Activated CD4-positive, alpha-beta memory T cell treated with anti-CD3 and anti-CD28 coated beads, Interleukin-2, amount 10 ng/mL, durations not matched to agents 7 days and 5 days (primary cell): ENCODE measurements around the gene SMIM41. TPM values are rescaled to one million over a fixed set of nuclear protein-coding genes. Genes with fewer than 3 reads are reported as not detected.
A peak's percentile ranks its signal among the peaks of the same experiment; 100 is the strongest.

Experiments
- CTCF ChIA-PET: fragments of 350-600 bp; sonication (Branson Sonifier 250); formaldehyde crosslinking; loops from one replicate; lab custom pipeline; 2021; ENCODE audit warnings: antibody characterized with exemption, inconsistent platforms; lab: Charles Lee
- POLR2A ChIA-PET: fragments of 350-600 bp; sonication (Branson Sonifier 250); formaldehyde crosslinking; loops from one replicate; lab custom pipeline; 2021; ENCODE audit warnings: antibody characterized with exemption; lab: Charles Lee
- DNase-seq: peaks from one replicate; pipeline ENCODE4 v3.0.0-alpha.2; 2020
- H3K27ac Mint-ChIP-seq: one replicate; pipeline ENCODE4 v1.8.0; 2021; ENCODE audit warnings: mild to moderate bottlenecking, mixed read lengths
- H3K27me3 Mint-ChIP-seq: one replicate; pipeline ENCODE4 v1.8.0; 2021; ENCODE audit warnings: mixed read lengths
- H3K36me3 Mint-ChIP-seq: one replicate; pipeline ENCODE4 v1.8.0; 2021; ENCODE audit warnings: low read depth, mixed read lengths
- H3K4me1 Mint-ChIP-seq: one replicate; pipeline ENCODE4 v1.8.0; 2021; ENCODE audit warnings: mixed read lengths
- H3K4me3 Mint-ChIP-seq: one replicate; pipeline ENCODE4 v1.8.0; 2021; ENCODE audit warnings: mild to moderate bottlenecking, mixed read lengths
- H3K9me3 Mint-ChIP-seq: one replicate; pipeline ENCODE4 v1.8.0; 2021; ENCODE audit warnings: mixed read lengths
- total RNA-seq, 2 experiments: library from RNA; stranded (reverse); gene quantifications; one replicate each; pipeline ENCODE4 v1.2.3, GENCODE V29; 2021

Gene SMIM41
- total RNA-seq, 2 experiments from 2014 or later: not detected

DNA sequence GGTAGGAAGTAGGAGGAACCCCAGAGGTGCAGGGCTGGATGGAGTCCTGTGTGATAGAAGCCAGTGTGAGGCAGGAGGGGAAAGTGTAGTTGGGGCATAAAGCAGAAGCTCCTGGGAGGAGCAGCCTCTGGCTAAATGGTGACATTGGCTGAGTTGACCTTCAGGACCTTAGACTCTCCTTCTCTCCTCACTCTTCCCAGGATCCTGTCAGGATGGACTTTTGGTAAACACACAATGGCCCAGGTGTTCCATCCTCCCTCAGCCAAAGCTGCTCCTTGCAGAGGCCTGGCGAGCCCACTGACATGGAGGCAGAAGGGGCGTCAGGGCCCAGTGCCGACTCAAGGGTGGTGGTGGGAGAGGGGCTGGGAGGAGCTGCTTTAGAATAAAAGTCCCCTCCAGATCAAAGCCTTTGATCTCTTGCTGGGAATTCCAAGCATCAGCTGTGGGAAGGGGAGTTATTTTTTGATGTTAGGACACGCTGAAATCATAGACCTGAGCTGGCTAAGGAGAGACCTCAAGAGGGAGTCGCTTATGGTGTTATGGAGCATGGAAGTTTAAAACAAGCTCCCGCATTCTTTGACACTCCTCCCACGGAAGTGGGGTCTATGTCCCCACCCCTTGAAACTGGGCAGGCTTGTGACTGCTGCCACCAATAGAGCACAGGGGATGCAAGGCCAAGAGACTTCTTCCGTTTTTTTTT, 44.1 kb downstream of the SMIM41 start:
- no peak overlapping the region for H3K4me3 Mint-ChIP-seq
- POLR2A ChIA-PET: interaction anchor here (2.2 kb wide), 1 partner anchor 24 kb away, joined by 5 read pairs; no protein-coding TSS in a partner anchor
- H3K27ac Mint-ChIP-seq: no peak overlapping the region
- CTCF ChIA-PET: interaction anchor here (0.6 to 11.0 kb wide), 7 partner anchors 20 to 1552 kb away, joined by 3 to 154 read pairs (median 3); partner anchors contain the start of gene ATP5MC2
- H3K9me3 Mint-ChIP-seq: no peaks in the 10 kb centered on the region
- peaks cover 23% of the 10 kb centered on the region for H3K27me3 Mint-ChIP-seq
- no peak for DNase-seq
- peaks cover 16% of the 10 kb centered on the region for H3K4me1 Mint-ChIP-seq
- no peaks in the 10 kb centered on the region for H3K36me3 Mint-ChIP-seq

DNA sequence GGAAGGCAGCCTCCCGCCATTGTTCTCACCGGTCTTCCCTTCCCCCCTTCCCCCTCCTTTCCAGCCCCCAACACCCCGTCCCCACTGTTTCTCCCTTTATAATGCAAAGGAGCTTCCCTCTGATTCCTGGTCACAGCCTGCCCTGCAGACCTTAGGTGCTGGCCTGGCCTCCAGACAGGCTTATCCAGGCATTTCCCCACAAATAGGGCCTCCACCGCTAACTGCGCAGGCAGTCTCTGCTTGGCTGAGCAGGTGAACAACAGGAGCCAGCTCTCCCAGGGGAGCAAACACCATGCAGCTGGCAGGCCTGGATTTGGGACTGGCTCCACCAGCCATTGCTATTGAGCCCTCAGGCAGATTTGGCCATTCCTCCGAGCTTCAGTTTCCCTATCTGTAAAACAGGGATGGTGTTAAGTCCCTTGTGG, 46.0 kb downstream of the SMIM41 start:
- peaks cover 23% of the 10 kb centered on the region for H3K27me3 Mint-ChIP-seq
- H3K27ac Mint-ChIP-seq: no peak overlapping the region
- DNase-seq: no peak
- ChIA-PET POLR2A (no interaction called here), CTCF (interaction anchor here (0.8 to 11.0 kb wide), 3 partner anchors 100 to 435 kb away, joined by 3 to 154 read pairs (median 4); no protein-coding TSS in a partner anchor)
- no peak overlapping the region for H3K4me3 Mint-ChIP-seq
- H3K4me1 Mint-ChIP-seq: peaks cover 3% of the 10 kb centered on the region
- H3K9me3 Mint-ChIP-seq: no peaks in the 10 kb centered on the region
- H3K36me3 Mint-ChIP-seq: no peaks in the 10 kb centered on the region

DNA sequence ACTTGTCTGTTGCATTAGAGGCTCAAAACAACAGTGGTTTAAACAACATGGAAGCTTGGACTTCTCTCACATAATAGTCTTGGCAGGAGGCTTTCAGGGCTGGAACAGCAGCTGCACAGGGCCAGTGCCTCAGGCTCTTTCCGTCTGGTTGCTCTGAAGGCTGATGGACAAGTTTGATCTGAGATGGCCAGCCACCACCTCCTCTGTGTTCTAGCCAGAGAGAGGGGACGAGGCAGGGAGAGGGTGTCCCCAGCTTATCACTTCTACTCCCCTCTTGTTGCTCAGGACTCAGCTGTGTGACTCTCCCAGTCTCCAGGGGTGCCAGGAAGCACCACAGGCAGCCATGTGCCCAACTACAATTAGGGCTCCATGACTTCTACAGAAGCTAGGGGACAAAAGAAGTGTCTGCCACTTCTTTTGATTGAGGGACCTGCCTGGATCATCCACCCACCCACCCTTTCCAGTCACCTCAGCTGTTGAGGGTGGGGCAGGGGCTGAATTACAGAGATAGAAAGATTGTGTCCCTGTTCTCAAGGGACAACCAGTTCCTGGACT, 46.6 kb downstream of the SMIM41 start:
- POLR2A ChIA-PET: no interaction called here
- Mint-ChIP-seq H3K9me3 (no peaks in the 10 kb centered on the region), H3K4me1 (peaks cover 2% of the 10 kb centered on the region), H3K27me3 (peaks cover 23% of the 10 kb centered on the region), H3K36me3 (no peaks in the 10 kb centered on the region), H3K4me3 (no peak overlapping the region), H3K27ac (no peak overlapping the region)
- no peak for DNase-seq
- CTCF ChIA-PET: interaction anchor here (0.7 to 11.0 kb wide), 4 partner anchors 101 to 805 kb away, joined by 3 to 154 read pairs (median 4); no protein-coding TSS in a partner anchor

DNA sequence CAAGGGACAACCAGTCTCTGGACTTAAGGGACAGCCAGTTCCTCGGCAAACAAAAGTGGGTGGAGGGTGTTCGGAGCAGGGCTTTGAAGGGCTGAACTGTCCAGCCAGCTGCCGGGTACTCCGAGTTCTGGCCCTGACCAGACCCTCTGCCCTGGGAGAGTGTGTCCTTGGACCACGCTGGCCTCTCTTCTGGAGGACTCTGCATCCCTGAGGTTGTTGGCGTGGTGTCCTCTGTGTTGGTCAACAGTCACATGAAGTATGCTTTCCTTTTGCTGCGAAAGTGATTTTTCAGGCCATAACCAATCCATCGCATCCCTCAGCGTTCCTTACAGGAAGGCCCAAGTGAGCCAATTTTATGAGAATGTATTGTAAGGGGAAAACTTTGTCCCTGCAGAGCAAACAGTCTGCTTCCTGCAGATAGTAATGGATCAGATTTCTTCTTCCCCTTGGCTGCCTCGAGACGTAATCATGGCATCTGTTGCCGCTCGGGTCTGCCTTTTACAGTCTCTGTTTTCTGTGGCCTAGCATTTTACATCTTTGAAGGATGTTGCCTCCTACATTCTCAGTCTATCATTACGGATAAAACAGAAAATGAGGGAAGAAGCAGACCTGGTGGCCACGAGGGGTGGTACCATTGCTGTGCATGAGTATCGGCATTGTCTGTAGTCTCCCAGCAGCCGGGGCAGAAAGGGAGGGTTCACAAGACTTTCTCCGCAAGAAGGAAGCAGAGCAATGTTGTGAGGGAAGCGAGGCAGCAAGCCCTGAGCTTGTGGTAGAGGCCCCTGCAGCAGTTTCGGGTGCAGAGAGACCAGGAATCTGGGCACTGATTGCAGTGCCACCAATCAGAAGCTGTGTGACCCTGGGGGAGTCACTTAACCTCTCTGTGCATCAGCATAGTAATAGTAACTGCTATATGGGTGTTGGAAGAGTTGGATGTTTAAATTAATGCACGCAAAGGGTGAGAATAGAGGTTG, 47.4 kb downstream of the SMIM41 start:
- H3K9me3 Mint-ChIP-seq: no peaks in the 10 kb centered on the region
- POLR2A ChIA-PET: no interaction called here
- H3K27me3 Mint-ChIP-seq: peaks cover 23% of the 10 kb centered on the region
- no peaks in the 10 kb centered on the region for H3K36me3 Mint-ChIP-seq
- no peak overlapping the region for H3K4me3 Mint-ChIP-seq
- CTCF ChIA-PET: interaction anchor here (0.7 to 11.0 kb wide), 3 partner anchors 8 to 804 kb away, joined by 4 to 154 read pairs (median 11); no protein-coding TSS in a partner anchor
- no peak overlapping the region for H3K27ac Mint-ChIP-seq
- no peak for DNase-seq
- H3K4me1 Mint-ChIP-seq: no peaks in the 10 kb centered on the region

DNA sequence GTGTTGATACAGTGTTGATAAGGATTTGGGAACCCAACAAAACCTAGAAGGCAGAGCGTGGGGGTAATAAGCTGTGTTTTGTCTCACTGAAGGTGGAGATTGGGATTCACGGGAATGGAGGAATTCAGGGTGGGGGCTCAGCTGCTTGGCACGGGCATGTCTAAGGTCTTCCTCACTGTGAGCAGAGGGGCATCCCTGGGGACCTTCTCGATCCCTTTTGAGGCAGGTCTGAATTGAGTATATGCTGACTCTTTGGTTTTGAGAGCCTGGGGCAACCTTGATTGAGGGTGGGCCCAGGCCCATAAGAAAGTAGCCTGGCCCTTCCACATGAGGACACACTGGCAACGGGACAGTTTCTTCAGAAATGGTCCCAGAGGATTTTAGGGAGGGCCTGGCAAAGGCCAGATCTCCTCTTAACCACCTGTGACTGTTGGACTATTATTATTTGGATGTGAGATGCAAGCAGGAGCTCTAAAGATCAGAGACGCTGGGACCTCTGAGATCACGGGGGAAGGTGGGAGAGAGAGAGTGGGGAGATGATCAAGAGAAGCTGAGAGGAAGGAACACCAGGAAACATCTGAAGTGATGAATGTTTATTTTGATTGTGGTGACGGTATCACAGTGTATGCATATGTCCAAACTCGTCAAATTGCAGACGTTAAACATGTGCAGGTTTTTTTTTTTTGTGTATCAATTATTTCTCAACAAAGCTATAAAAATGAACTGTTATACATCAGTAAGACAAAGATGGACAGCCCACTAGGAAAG, 48.4 kb downstream of the SMIM41 start:
- no peaks in the 10 kb centered on the region for H3K36me3 Mint-ChIP-seq
- POLR2A ChIA-PET: no interaction called here
- CTCF ChIA-PET: interaction anchor here (1.2 to 2.1 kb wide), 2 partner anchors 9 to 46 kb away, joined by 3 to 11 read pairs; no protein-coding TSS in a partner anchor
- H3K27me3 Mint-ChIP-seq: peaks cover 26% of the 10 kb centered on the region
- no peak for DNase-seq
- H3K4me3 Mint-ChIP-seq: no peak overlapping the region
- no peaks in the 10 kb centered on the region for H3K9me3 Mint-ChIP-seq
- H3K27ac Mint-ChIP-seq: no peak overlapping the region
- no peaks in the 10 kb centered on the region for H3K4me1 Mint-ChIP-seq

DNA sequence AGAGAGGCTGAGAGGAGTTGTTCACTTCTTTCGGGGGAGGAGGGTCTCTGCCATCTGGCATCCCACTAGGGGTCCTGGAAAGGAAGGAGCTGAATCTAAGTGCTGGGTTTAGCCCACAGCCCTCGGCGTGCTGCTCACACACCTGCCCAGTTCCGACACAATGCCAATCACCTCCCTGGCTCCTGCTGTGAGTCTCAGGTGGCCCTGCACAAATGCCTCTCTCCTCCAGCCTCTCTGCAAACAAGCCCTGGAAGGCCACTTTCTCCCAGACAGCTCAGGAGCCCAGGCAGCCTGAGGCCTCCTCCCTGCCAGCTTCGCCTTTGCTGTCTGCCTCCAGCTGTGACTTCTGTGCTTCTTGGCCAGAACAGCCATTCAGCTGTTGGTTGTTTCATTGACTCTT, 51.2 kb downstream of the SMIM41 start:
- peak; percentile 14 for DNase-seq
- Mint-ChIP-seq H3K9me3 (no peaks in the 10 kb centered on the region), H3K36me3 (no peaks in the 10 kb centered on the region), H3K27me3 (peaks cover 25% of the 10 kb centered on the region), H3K27ac (no peak overlapping the region), H3K4me3 (no peak overlapping the region), H3K4me1 (no peaks in the 10 kb centered on the region)
- ChIA-PET CTCF (no interaction called here), POLR2A (no interaction called here)

DNA sequence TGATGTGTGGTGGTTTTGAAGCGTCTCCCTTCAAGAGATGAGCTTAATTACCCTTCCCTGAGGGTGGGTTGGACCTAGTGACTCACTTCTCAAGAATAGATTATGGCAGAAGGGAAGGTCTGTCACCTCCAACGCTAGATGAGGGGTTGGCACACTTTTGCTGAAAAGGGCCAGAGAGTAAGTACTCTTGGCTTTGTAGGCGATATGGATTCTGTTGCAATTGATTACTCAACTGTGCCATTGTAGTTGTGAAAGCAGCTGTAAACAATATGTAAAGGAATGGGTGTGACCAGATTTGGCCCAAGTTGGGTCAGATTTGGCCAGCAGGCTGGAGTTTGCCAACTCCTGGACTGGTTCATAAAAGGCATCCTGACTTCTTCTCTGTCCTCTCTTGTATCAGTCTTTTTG, 53.3 kb downstream of the SMIM41 start:
- Mint-ChIP-seq H3K4me3 (no peak overlapping the region), H3K9me3 (no peaks in the 10 kb centered on the region), H3K27ac (no peak overlapping the region), H3K27me3 (peaks cover 20% of the 10 kb centered on the region), H3K36me3 (no peaks in the 10 kb centered on the region), H3K4me1 (no peaks in the 10 kb centered on the region)
- ChIA-PET CTCF (interaction anchor here (1.2 kb wide), 2 partner anchors 10 to 11 kb away, joined by 3 to 4 read pairs; no protein-coding TSS in a partner anchor), POLR2A (no interaction called here)
- DNase-seq: no peak

DNA sequence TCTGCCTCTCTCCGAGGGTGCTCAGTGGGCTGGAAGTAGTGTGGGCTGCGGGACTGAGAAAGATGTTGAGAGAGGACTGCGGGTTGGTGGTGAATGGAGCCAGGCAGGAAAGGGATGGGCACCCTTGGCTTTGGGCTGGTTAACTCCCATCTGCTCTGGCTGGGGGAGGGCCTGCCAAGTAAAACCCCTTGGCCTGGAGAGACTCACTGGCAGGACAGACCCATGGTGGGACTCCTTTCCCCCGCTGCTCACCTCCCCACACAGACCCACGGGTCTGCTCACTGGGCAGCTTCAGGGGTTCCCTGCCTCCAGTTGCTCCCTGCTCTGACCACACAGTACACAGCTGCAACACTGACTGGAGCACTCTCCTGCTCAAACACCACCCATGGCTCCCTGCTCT, 58.2 kb downstream of the SMIM41 start:
- CTCF ChIA-PET: interaction anchor here (0.9 kb wide), 1 partner anchor 190 kb away, joined by 6 read pairs; no protein-coding TSS in a partner anchor

DNA sequence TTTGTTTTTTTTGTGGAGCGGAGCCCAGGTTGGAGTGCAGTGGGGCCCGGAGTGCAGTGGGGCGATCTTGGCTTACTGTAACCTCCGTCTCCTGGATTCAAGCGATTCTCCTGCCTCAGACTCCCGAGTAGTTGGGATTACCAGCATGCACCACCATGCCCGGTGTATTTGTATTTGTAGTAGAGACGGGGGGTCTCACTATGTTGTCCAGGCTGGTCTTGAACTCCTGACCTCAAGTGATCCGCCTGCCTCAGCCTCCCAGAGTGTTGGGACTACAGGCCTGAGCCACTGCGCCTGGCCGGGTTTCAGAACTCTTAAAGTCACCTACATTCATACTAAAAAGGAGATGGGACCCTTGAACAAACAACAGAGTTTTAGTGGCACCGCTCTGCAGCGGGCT, 59.6 kb downstream of the SMIM41 start:
- ChIA-PET POLR2A (interaction anchor here (1.1 kb wide), 1 partner anchor 10 kb away, joined by 3 read pairs; no protein-coding TSS in a partner anchor), CTCF (interaction anchor here (1.0 to 2.2 kb wide), 2 partner anchors 83 to 189 kb away, joined by 3 to 12 read pairs; no protein-coding TSS in a partner anchor)
- no peak overlapping the region for H3K4me3 Mint-ChIP-seq
- no peaks in the 10 kb centered on the region for H3K9me3 Mint-ChIP-seq
- no peak overlapping the region for H3K27ac Mint-ChIP-seq
- peaks cover 12% of the 10 kb centered on the region for H3K27me3 Mint-ChIP-seq
- no peaks in the 10 kb centered on the region for H3K4me1 Mint-ChIP-seq
- DNase-seq: no peak
- no peaks in the 10 kb centered on the region for H3K36me3 Mint-ChIP-seq

More for the DNA sequence above, 58.2 kb downstream of the SMIM41 start:
- H3K27ac Mint-ChIP-seq: no peak overlapping the region
- no peaks in the 10 kb centered on the region for H3K4me1 Mint-ChIP-seq
- POLR2A ChIA-PET: no interaction called here
- H3K36me3 Mint-ChIP-seq: no peaks in the 10 kb centered on the region
- H3K27me3 Mint-ChIP-seq: peaks cover 16% of the 10 kb centered on the region
- H3K9me3 Mint-ChIP-seq: no peaks in the 10 kb centered on the region
- no peak overlapping the region for H3K4me3 Mint-ChIP-seq
- DNase-seq: no peak

DNA sequence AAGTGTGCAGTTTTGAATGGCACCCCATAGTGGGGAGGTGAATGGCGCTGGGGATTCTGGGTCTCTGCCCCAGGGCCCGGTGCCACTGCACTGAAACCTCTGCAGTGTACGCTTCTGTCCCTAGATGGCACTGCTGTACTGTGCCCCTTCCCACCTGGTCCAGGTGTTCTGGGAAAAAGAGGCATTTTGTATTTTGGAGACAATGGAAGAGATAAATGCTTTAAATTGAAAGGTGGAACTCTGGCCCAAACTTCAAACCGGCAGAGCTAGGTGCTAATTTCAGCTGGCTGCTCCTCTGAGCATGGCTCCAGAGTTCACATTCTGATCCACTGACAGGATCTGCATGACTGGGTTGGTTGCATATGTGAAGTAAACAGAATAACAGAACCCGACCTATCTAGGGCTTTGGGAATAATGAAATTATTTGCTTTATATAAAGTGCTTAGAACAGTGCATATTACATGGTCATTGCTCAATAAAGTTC, 60.1 kb downstream of the SMIM41 start:
- Mint-ChIP-seq H3K4me3 (no peak overlapping the region), H3K9me3 (no peaks in the 10 kb centered on the region), H3K36me3 (no peaks in the 10 kb centered on the region), H3K27ac (no peak overlapping the region), H3K27me3 (peaks cover 11% of the 10 kb centered on the region), H3K4me1 (no peaks in the 10 kb centered on the region)
- ChIA-PET POLR2A (no interaction called here), CTCF (interaction anchor here (1.0 to 2.2 kb wide), 4 partner anchors 12 to 189 kb away, joined by 3 to 12 read pairs (median 4); no protein-coding TSS in a partner anchor)
- DNase-seq: peak; percentile 49

DNA sequence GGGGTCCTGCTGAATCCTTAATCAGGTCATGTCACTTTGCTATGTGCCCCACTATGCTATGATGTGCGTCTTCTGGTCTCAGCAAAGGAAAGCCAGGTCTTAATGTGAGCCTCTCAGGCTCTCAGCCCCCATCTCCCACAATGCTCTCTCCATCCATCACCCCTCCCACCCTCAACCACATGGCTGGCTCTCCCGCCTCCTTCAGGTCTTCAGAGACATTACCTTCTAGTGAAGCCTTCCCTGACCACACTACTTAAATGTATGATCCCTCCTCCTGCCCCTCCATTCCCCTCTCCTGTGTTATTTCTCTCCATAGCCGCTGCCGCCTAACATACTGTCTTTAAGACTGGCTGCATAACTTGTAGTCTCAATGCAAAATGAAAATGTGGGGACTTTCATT, 61.8 kb downstream of the SMIM41 start:
- H3K36me3 Mint-ChIP-seq: no peaks in the 10 kb centered on the region
- ChIA-PET CTCF (no interaction called here), POLR2A (no interaction called here)
- H3K9me3 Mint-ChIP-seq: no peaks in the 10 kb centered on the region
- no peak for DNase-seq
- H3K4me1 Mint-ChIP-seq: no peaks in the 10 kb centered on the region
- H3K27ac Mint-ChIP-seq: no peak overlapping the region
- H3K27me3 Mint-ChIP-seq: peaks cover 10% of the 10 kb centered on the region
- H3K4me3 Mint-ChIP-seq: no peak overlapping the region

DNA sequence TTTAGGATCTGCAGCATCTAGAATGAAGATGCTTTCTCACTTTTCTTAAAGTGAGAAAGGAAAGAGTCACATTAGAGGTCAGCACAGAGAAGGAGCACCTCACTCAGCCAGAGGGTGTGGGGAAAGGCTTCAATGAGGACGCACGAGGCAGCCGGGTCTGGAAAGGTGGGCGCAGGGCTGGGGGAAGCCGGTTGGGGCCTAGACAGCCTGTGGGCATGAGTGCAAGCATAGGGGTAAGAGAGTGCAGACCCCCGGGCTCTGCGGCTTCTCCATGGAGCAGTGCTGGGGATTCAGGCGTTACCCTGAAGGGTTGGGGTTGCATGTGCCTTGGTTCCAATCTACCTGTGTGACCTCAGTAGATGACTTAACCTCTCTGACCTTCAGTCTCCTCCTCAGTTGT, 62.4 kb downstream of the SMIM41 start:
- DNase-seq: no peak
- Mint-ChIP-seq H3K4me1 (no peaks in the 10 kb centered on the region), H3K27me3 (peaks cover 7% of the 10 kb centered on the region), H3K27ac (no peak overlapping the region), H3K4me3 (no peak overlapping the region), H3K9me3 (no peaks in the 10 kb centered on the region), H3K36me3 (no peaks in the 10 kb centered on the region)
- CTCF ChIA-PET: no interaction called here
- POLR2A ChIA-PET: no interaction called here
